ENCODE results near the gene NFKBIA.
"Not testable (repeated sequence)": the region's sequence is repeated elsewhere in the genome, so short reads cannot be mapped to it uniquely, and the experiment has no call there.

The NFKBIA gene

DNA sequence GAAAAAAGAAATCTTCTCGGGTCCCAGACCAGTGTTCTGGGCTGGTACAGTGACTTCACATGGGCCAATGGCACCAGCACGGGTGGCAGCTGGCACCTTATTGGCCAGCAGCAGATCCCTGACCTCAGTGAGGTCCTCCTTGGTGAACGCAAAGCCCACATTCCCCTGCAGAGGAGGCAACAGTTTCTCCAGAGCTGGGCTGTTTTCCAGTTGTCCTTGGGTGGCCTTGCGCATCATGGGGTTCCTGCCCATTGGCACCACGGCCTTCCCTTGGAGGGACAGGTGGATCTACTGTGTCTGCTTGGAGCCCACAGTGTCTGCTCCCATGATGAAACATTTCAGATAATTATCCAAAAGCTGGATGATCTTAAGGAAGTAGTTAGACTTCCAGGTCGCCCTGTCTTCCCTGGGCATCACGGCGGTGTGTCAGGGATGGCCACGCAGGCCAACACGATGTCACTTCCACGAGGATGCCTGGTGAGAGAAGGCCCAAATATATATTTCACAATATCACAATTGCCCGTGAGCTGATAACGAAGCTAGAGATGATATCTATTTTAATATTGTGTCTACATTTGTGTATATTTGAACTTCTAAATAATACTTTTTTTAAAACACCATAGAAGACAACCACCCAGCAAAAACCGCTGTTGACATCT lies 15.8 kb downstream of the NFKBIA start:
- DNase-seq: no peak

DNA sequence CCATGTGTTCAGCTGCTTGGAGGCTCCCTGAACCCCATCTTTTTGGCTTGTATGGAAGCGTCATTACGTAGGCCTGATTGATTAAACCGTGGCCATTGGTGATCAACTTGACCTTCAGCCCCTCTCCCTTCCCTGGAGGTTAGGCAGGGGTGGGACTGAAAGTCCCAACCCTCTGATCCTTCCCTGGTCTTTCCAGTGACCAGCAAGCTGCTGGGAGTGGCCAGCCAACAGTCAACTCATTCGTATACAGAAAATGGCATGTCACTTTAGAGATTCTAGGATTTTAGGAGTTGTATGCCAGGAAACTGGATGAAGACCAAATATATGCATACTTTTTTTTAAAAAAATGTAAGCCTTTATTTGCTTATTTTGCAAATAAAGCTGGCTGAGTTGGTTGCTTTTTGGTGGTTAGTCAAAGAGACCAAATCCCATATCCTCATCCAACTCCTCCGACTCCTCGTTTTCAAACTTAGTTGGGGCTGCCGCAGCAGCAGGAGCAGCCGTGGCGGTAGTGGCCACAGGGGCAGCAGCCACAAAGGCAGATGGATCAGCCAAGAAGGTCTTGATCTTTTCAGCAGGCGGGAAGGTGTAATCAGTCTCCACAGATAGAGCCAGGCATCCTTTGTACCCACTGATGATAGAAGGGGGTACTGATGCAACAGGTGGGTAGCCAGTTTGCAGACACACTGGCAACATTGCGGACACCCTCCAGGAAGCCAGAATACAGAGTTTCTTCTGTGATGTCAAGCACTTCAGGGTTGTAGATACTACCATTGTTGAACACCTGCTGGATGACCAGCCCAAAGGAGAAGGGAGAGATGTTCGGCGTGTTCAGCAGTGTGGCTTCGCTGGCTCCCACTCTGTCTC lies 16.6 kb downstream of the NFKBIA start:
- DNase-seq: no peak

DNA sequence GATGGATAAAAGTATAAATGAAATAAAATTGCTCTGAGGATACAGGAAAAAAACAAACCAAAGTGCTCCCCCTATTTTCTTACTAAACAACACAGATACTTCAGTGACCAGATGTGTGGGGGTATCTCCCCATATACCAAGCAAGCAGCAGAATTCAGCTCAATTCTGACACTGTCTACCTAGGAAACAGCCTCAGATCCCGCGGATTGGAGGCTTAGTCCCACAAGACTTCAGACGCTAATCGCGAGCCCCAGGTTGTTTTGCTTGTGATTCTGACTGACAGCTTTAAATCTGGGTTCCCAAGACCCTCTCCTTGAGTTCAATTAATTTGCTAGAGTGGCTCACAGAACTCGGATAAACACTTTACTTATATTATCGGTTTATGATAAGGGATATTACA lies 17.3 kb downstream of the NFKBIA start:
- no peak for DNase-seq

DNA sequence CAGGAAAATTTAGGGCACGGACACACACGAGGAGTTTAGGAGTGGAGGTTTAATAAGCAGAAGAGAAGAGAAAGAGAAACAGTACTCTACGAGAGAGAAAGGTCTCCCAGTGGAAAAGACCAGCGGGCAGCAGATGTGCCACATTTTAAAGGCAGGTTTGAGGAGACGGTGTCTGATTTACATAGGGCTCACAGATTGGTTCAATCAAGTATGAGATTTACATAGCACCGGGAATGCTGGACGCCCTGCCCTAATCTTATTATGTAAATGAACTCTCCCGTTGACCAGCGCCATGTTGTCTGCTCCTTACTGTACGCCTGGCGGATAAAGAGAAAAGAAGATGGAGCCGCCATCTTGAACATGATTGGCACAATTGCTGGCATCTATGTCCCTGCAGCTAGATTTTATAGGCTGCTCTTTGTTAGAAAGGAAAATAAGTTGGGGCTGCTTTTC lies 17.9 kb downstream of the NFKBIA start:
- DNase-seq: no peak

DNA sequence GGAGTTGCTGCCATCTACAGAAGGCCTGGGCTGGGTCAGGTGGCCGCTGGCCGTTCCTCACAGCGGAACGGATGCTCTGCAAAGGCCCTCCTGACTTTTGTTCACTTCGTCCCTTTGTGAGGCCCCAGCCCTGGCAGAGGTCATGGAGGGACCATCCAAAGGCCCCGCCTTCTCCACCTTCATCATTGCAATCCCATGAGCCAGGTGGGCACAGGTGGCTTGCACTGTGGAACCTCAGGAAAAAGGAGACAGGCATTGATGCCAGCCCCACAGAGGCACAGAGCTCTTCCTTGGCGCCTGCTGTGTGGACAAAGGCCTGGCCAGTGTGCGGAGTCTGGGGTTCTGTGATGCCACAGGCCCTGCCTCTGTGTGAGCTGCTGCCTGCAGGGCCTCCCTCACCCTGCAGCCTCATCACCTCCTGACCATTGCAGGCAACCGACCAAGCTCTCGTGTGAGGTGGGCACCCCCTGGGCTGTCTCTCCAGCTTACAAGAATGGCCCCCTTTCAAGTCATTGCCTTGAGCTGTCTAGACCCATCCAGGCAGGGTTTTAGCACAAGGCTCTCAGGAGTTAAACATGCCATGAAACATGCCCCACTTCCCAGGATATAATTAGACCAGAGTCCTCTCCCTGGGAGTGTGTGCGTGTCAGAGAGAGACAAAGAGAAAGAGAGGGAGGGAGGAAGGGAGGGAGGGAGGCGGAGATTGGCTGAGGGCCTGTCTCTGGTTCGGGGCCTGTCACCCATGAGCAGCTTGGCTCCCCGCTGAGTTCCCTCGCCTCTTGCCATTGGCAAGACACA lies 19.3 kb downstream of the NFKBIA start:
- DNase-seq: no peak

DNA sequence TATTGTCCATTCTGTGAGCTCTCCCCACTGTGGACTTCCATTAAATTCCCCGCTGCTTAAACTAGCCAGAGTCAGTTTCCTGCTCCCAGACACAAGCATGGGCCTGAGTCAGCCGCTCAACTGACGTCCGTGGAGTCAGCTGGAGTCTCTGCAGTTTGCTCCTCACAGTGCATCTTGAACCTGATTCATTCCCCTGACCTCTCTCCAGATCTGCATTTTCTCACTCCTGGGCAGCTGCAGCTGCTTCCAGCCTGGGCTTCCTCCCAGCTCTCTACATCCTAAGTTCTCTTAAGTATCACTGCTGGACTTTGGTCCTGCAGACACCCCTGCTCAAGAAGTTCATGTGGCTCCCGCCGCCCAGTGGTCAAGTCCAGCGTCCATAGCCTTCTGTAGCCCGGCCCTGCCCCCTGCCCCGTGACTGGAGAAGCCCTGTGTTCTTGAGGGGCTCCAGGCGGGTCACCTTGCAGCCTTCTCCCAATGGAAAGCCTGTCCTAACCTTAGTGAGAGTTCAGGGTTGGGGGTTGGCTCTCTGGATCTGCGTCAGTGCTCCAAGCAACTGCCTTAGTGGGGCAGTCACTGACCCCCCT lies 20.0 kb downstream of the NFKBIA start:
- no peak for DNase-seq

DNA sequence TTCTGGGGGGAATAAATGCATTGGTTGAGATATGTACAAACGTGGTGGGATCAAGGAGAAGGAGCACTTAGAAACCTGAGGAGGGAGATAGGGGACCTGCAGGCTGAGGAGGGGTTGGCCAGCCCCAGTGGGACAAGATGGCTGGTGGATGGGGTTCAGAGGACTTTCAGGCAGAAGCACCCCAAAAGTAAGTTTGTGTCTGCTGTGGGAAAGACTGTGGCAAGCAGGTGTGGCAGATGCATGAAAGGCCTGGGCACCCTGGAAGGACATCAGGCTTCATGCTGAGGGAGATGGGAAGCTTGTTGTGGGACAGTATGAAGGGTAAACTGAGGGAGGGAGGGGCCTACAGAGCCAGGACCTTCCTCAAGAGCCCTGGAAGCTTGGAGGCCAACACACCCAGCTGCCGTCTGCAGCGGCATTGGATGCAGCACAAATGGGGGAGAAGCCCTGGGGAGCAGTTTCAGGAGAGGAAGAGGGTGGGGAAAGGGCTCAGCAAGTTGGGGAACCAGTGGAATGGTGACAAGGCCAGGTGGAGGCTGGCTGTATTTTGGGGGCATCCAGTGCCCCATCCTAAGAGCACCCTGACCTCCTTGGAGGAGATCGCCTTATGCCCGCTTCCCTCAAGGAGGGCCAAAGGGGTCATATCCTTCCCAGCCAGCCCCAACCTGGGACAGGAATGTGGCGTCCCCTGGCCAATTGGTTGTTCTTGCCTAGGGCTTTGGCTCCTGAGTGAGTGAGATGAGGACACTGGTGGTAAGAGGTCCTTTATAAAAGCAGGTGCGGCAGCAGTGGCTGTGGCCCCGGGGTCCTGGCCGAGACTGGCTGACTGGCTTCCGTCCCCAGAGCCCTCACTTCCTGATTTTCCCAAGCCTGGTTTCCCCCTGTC lies 20.7 kb downstream of the NFKBIA start:
- DNase-seq: no peak

DNA sequence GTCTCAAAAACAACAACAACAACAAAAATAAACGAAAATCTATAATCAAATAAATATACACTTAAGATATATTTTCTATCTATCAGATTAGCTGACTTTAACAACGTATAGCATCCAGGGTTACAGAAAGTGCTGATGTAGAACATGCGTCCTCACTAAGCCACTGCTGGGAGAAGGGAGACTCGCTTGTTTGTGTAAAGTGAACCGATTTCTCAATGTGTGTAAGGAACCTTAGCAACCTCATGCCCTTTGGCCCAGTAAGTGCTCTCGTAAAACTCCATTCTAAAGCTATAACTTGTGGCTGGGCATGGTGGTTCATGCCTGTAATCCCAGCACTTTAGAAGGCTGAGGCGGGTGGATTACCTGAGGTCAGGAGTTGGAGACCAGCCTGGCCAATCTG lies 23.8 kb downstream of the NFKBIA start:
- DNase-seq: no peak

DNA sequence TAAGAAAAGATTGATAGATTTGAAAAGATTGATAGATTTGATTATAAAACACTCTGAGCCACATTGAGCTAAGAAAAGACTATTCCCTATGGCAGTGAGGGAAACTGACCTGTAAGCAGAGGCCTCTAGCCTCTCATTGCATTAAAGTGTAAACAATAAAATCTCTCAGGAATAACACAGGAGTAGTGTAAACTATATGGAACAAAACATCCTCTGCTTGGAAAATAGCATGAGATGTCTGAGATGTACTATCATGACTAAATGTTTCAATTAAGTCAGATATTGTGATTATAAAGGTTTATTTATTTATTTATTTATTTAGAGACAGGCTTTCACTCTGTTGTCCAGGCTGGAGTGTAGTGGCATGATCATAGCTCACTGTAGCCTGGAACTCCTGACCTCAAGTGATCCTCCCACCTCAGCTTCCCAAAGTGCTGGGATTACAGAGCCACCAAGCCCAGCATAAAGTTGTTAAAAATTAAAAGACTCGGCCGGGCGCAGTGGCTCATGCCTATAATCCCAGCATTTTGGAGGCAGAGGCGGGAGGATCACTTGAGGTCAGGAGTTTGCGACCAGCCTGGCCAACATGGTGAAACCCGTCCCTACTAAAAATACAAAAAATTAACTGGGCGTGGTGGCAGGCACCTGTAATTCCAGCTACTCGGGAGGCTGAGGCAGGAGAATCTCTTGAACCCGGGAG lies 25.2 kb downstream of the NFKBIA start:
- not testable (repeated sequence) for DNase-seq

DNA sequence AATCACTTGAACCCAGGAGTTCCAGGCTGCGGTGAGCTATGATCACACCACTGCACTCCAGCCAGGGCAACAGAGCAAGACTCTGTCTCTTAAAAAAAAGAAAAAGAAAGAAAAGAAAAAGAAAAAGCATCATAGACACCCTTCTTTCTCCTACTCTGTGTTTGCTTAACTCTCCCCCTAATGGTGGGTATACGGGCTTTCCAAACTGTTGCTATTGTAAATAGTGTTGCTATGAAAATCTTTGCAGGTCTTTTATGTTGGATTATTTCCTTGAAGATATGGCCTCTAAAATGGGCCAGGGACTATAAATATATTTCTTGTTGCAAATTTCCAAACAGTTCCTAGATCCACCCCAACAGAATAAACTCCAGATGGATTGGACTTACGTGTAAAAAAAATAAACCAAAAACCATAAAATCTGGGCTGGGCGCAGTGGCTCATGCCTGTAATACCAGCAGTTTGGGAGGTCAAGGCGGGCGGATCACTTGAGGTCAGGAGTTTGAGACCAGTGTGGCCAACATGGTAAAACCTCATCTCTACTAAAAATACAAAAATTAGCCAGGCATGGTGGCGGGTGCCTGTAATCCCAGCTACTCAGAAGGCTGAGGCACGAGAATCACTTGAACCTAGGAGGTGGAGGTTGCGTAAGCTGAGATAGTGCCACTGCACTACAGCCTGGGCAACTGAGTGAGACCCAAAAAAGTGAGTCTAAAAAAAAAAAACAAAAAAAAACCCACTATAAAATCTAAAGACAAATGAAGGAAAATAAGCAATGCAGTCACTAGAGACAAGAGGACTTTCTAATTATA lies 25.9 kb downstream of the NFKBIA start:
- DNase-seq: no peak

DNA sequence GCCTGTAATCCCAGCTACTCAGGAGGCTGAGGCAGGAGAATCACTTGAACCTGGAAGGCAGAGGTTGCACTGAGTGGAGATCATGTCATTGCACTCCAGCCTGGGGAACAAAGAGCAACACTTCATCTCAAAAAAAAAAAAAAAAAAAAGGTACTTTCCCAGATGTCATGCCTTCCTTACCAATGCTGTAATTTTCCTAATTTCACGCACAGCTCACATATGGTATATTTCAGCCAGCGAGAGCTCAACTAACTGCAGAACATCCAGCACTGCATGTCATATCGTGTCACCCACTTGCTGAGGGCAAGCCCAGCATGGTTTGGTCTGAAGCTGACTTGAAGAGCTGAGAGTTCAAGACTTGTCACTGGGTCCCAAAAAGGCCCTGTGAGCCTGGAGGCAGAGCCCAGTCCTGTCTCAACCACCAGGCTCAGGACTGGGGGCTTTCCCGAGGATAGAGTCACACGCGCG lies 29.0 kb downstream of the NFKBIA start:
- no peak for DNase-seq

DNA sequence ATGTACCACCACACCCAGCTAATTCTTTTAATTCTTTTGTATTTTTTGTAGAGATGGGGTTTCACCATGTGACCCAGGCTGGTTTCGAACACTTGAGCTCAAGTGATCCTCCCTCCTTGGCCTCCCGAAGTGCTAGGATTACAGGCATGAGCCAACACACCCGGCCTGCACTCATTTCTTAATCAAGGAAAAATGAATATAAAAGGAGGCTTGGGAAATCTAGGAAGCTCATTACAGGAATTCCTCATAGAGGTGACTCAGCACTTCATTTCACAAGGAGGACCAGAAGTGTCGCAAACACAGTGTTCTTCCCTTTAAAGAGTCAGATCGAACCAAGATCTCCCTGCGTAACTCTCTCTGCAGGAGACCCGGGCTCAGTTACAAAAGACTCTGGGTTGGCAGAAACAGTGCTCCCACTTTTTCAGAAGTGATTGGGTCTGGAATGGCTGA lies 30.3 kb downstream of the NFKBIA start:
- DNase-seq: no peak

DNA sequence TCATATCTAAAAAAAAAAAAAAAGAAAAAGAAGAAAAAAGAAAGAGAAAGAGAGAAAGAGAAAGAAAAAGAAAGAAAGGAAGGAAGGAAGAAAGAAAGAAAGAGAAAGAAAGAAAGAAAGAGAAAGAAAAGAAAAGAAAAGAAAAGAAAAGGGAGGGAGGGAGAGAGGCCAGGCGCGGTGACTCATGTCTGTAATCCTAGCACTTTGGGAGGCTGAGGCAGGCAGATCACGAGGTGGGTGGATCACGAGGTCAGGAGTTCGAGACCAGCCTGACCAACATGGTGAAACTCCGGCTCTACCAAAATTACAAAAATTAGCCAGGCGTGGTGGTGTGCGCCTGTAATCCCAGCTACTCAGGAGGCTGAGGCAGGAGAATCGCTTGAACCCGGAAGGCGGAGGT lies 31.3 kb downstream of the NFKBIA start:
- DNase-seq: not testable (repeated sequence)

DNA sequence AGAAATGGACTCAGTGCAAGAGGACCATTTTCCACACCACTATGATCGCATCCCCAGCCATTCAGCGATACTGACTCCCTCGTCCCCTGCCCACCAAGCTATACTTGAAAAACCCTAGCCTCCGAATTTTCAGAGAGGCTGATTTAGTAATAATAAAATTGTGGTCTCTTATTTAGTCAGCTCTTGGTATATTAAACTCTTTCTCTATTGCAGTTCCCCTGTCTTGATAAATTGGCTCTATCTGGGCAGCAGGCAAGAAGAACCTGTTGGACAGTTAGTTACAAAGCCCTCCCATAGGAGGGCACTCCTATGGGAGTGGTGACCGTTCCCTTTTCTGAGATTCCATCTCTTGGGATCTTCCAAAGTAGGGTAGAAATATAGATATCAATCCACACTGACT lies 33.6 kb downstream of the NFKBIA start:
- DNase-seq: no peak

DNA sequence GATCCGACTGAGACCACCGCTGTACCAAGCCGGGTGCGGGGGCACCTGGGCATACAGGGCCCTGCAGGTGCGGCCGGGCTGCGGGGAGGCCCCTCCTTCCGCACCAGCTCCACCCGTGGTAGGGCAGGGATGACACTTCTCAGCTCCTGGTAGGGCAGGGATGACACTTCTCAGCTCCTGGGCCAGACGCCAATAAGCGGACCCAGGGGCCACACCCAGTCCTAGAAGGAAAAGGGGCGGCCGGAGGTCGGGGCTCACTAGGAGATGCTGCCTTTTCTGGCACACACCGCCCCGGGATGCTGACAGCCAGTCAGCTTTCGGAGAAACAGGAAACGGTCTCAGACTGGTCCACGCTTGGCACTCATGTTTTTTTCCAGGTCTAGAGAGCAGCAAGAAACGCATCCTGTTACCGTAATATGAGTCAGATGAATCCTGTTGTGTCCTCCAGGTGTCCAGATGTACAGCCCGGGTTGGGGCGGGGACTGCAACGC lies 34.8 kb downstream of the NFKBIA start:
- no peak for DNase-seq

DNA sequence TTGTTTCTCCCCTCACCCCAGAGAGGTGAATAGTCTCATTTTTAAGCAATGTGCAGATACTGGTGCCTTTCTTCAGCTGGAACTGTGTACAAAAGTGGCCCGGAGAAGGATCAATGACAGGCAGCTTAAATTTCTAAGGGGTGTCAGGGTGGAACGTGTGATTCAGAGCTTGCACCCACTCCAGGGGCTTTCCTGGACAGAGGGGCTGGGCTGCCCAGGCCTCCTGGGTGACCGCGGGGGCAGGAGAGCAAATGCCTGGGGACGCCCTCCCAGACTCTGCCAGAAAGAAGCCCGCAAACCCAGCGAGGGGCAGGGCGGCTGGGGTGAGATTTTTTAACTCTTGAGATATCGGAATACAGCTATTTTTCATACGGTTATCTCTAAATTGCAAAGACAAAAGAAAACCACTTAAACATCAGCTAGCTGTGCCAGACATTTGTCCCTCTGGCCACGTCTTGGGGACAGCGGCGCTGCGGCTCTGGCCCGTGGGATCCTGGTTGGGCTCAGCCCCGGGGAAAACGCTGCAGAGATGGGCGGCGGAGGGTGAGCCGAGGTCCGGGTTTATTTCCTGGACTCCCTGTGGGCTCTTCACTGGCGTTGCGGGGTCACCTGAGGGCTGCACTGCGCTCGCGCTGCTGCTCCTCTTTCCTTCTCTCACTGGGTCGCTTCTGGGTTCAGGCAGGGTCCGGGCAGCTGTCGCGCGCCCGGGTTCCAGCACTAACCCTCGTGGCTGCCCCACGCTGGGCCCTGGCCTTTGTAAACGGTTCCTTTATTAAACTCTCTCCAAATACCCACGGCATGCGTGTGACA lies 35.8 kb downstream of the NFKBIA start:
- no peak for DNase-seq

DNA sequence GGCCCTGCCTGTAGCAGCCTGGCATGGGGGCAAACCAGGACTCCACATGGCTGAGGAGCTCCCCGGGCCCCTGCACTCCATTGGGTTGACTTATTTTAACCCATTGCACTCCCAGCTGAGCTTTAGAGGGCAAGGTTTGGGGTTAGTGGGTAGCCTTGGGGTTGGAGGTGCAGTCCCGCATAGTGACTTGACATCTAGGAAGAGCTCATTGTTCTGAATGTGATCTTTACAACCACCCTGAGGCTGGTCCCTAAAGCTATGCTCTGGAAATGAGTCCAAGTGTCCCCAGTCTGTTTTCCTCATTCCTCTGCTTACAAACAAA lies 36.4 kb downstream of the NFKBIA start:
- DNase-seq: peak; percentile 70

DNA sequence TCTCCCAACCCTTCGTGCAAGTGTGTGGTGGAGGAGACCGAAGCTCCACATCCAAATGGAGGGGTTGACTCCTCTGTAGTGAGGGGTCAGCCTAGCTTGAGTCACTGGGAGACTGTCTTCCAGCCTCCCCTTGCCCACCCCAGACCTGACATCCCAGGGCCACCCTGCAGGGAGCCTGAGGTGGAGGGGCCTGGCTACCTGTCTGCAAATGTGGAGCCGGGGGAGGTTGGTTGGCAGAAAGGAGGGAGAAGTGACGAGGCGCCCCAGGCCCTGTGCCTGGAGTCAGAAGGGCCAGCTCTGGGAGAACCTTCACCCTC lies 37.5 kb downstream of the NFKBIA start:
- no peak for DNase-seq

DNA sequence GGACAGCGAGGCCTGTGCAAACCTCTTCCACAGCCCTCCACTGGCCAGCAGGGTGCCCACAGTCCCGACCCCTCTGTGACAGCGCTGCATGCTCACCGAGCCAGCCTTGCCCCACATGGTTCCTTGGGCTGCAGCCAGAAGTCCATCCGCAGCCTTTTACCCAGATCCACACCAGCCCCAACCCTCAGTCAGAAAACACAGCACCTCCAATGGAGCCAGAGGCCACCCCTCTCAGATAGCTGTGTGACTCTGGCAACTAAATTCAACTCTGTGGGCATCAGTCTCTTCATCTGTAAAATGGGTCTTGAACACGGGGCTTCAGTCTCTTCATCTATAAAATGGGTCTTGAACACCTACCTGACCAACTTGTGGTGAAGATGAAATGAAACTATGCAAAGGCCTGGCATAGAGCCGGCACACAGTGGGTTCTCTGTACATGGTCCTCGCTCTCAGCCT lies 38.0 kb downstream of the NFKBIA start:
- no peak for DNase-seq

DNA sequence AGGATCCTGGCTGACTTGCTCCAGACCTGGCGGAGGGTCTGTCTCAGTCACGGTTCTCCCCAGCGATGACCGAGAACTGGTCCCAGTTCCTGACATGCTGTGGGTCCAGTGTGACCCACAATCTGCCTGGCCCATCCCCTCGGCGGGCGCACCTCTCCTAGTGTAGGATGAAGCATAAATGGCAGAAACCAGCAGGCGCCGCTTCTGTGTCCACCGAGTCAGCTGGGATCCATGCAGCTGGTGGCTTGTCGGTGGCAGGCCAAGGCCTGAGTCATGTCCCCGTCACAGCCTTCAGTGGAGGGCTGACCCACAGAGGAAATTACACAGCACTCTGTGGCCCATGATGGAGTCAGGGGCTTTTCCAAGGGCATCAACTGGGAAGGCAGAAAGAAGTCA lies 38.5 kb downstream of the NFKBIA start:
- peak; percentile 78 for DNase-seq

Data from activated CD8-positive, alpha-beta memory T cell treated with anti-CD3 and anti-CD28 coated beads, Interleukin-2, amount 50 U/mL, for 48 hours (primary cell).